A549 (cell line): ENCODE measurements around the gene PTPRN2. TPM values are rescaled to one million over a fixed set of nuclear protein-coding genes. Genes with fewer than 3 reads are reported as not detected.

Source experiments
- ATAC-seq, 2 experiments: fragments of 200-7000 bp in 1 of 2; fragments of >200 bp in 1 of 2; cut with Nextera tagmentation in 1 of 2; cut with Tn5 transposase in 1 of 2; 3 replicates each; pipeline versions ENCODE4 v1.8.0 to v1.9.1; 2018 to 2020; ENCODE audit warnings: mild to moderate bottlenecking in 1 of 2, moderate library complexity in 1 of 2
- CTCF ChIA-PET: fragments of 300-600 bp; sonication (Branson Sonifier 250); formaldehyde crosslinking; extraction: SDS; loops from one replicate; lab custom pipeline; 2021; ENCODE audit warnings: antibody characterized with exemption, inconsistent platforms; lab: Yijun Ruan, JAX
- POLR2A ChIA-PET: fragments of 350-600 bp; formaldehyde crosslinking; extraction: SDS; loops from one replicate; lab custom pipeline; 2021; ENCODE audit warnings: antibody characterized with exemption, inconsistent platforms; lab: Yijun Ruan, JAX
- DNase-seq, 2 experiments: peaks; one replicate each; pipeline versions ENCODE4 v3.0.0 to v3.0.0-alpha.2; 2011 to 2016; ENCODE audit warnings: low read depth in 1 of 2, low spot score in 1 of 2
- FAIRE-seq: peaks from 2 replicates; lab custom pipeline; 2011; peaks lifted over from hg19 to GRCh38; lab: Jason Lieb, UNC
- H3K27ac ChIP-seq, 2 experiments: fragments of >200 bp; sonication (Bioruptor Twin); formaldehyde crosslinking; 3 replicates each; pipeline ENCODE4 v1.5.1; 2016 to 2017
- H3K4me1 ChIP-seq: fragments of >200 bp; sonication (Bioruptor Twin); formaldehyde crosslinking; 3 replicates; pipeline ENCODE4 v1.6.1; 2016
- H3K4me2 ChIP-seq: fragments of >200 bp; sonication (Bioruptor Twin); formaldehyde crosslinking; 3 replicates; pipeline ENCODE4 v1.6.1; 2016
- H3K4me3 ChIP-seq: fragments of >200 bp; sonication (Bioruptor Twin); formaldehyde crosslinking; 3 replicates; pipeline ENCODE4 v1.5.1; 2016
- H3K9me3 ChIP-seq: fragments of >200 bp; sonication (Bioruptor Twin); formaldehyde crosslinking; 3 replicates; pipeline ENCODE4 v1.6.1; 2016
- CBX2 ChIP-seq: fragments of 200-600 bp; sonication (generic); IDR thresholded peaks from 2 replicates; pipeline ENCODE4 v1.6.1; 2016; ENCODE audit warnings: low read depth, mild to moderate bottlenecking, borderline replicate concordance
- CBX8 ChIP-seq: fragments of 200-600 bp; sonication (generic); IDR thresholded peaks from 2 replicates; pipeline ENCODE4 v1.6.1; 2016
- CEBPB ChIP-seq, 2 experiments: fragments of >200 bp in 1 of 2; sonication (Bioruptor Twin) in 1 of 2; formaldehyde crosslinking in 1 of 2; IDR thresholded peaks; 2 replicates each; pipeline ENCODE4 v1.6.1; 2012 to 2016
- CTCF ChIP-seq: fragments of >200 bp; sonication (Bioruptor Twin); formaldehyde crosslinking; IDR thresholded peaks from 3 replicates; pipeline ENCODE4 v1.5.1; 2016
- EP300 ChIP-seq, 2 experiments: fragments of >200 bp; sonication (Bioruptor Twin); formaldehyde crosslinking; IDR thresholded peaks; 2 replicates in 1 of 2; 3 replicates in 1 of 2; pipeline ENCODE4 v1.6.1; 2016 to 2017
- FOSB ChIP-seq: fragments of 250-450 bp; sonication (Bioruptor Pico); IDR thresholded peaks from 2 replicates; pipeline ENCODE4 v1.5.0; 2020; ENCODE audit warnings: mild to moderate bottlenecking, moderate library complexity
- HDAC2 ChIP-seq: fragments of 200-600 bp; sonication (generic); IDR thresholded peaks from 2 replicates; pipeline ENCODE4 v1.6.1; 2016
- HEYL ChIP-seq: fragments of 250-450 bp; sonication (Bioruptor Pico); IDR thresholded peaks from 2 replicates; pipeline ENCODE4 v1.8.0; 2021; ENCODE audit warnings: mild to moderate bottlenecking, moderate library complexity
- HOXB13 ChIP-seq: fragments of 250-450 bp; sonication (Bioruptor Pico); IDR thresholded peaks from 2 replicates; pipeline ENCODE4 v1.5.0; 2020; ENCODE audit warnings: low read depth, mild to moderate bottlenecking, moderate library complexity
- HOXB5 ChIP-seq: fragments of 250-450 bp; sonication (Bioruptor Pico); IDR thresholded peaks from 2 replicates; pipeline ENCODE4 v1.5.0; 2020; ENCODE audit warnings: mild to moderate bottlenecking, moderate library complexity
- JUNB ChIP-seq: fragments of >200 bp; sonication (Bioruptor Twin); formaldehyde crosslinking; IDR thresholded peaks from 2 replicates; pipeline ENCODE4 v1.6.1; 2016
- MAFK ChIP-seq: fragments of 450-650 bp; IDR thresholded peaks from 2 replicates; pipeline ENCODE4 v1.6.1; 2014; ENCODE audit not compliant: partially characterized antibody
- MAX ChIP-seq: IDR thresholded peaks from 2 replicates; pipeline ENCODE4 v1.6.1; 2012
- MYC ChIP-seq: IDR thresholded peaks from 2 replicates; pipeline ENCODE4 v1.6.1; 2012; ENCODE audit warnings: mild to moderate bottlenecking, inconsistent platforms, low read length, improper control_type of control experiment, borderline replicate concordance
- NFE2L2 ChIP-seq: fragments of 150-350 bp; conservative IDR thresholded peaks from 2 replicates; pipeline ENCODE4 v1.6.1; 2014; ENCODE audit warnings: low read length
- RAD21 ChIP-seq, 2 experiments: fragments of >200 bp in 1 of 2; sonication (Bioruptor Twin) in 1 of 2; formaldehyde crosslinking in 1 of 2; IDR thresholded peaks in 1 of 2; conservative IDR thresholded peaks in 1 of 2; 2 replicates in 1 of 2; 3 replicates in 1 of 2; pipeline ENCODE4 v1.6.1; 2012 to 2018; ENCODE audit warnings: inconsistent platforms in 1 of 2
- RCOR1 ChIP-seq: fragments of 150-350 bp; IDR thresholded peaks from 2 replicates; pipeline ENCODE4 v1.6.1; 2014; ENCODE audit warnings: antibody characterized with exemption, low read length, low read depth
- RFX5 ChIP-seq: fragments of 450-650 bp; IDR thresholded peaks from 2 replicates; pipeline ENCODE4 v1.7.1; 2014; ENCODE audit warnings: antibody characterized with exemption, mild to moderate bottlenecking, moderate library complexity
- RNF2 ChIP-seq: fragments of 200-600 bp; sonication (generic); IDR thresholded peaks from 2 replicates; pipeline ENCODE4 v1.6.1; 2016; ENCODE audit warnings: low read depth, mild to moderate bottlenecking, antibody characterized with exemption, moderate library complexity, borderline replicate concordance
- SMC3 ChIP-seq: fragments of >200 bp; sonication (Bioruptor Twin); formaldehyde crosslinking; IDR thresholded peaks from 3 replicates; pipeline ENCODE4 v1.6.1; 2018; ENCODE audit warnings: inconsistent platforms
- SREBF2 ChIP-seq: fragments of 450-650 bp; IDR thresholded peaks from 2 replicates; pipeline ENCODE4 v1.6.1; 2014; ENCODE audit warnings: mild to moderate bottlenecking, moderate library complexity
- ZC3H11A ChIP-seq: fragments of 450-650 bp; IDR thresholded peaks from 2 replicates; pipeline ENCODE4 v1.6.1; 2014; ENCODE audit warnings: antibody characterized with exemption, mild to moderate bottlenecking
- ZFP36 ChIP-seq: fragments of 450-650 bp; IDR thresholded peaks from 2 replicates; pipeline ENCODE4 v1.6.1; 2014; ENCODE audit warnings: borderline replicate concordance; ENCODE audit not compliant: partially characterized antibody
- ZSCAN20 ChIP-seq: fragments of 250-450 bp; sonication (Bioruptor Pico); IDR thresholded peaks from 2 replicates; pipeline ENCODE4 v1.8.0; 2022; ENCODE audit warnings: mild to moderate bottlenecking, moderate library complexity
- WGBS: methylation state at CpG from one replicate; pipeline ENCODE4 v1.1.6; 2017; ENCODE audit errors: missing lambda C conversion rate; 5-methylcytosine and 5-hydroxymethylcytosine counted together
- polyA plus RNA-seq, 4 experiments: library from polyadenylated mRNA; depleted of rRNA in 3 of 4; stranded (reverse); fragments of >200 nt; fragmentation: RNase III in 1 of 4; extraction: RNeasy Plus Mini Kit Qiagen cat#74134 plus additional on column Dnase treatment in 1 of 4; gene quantifications; 2 replicates in 3 of 4; 3 replicates in 1 of 4; pipeline ENCODE4 v1.2.3, GENCODE V29; 2011 to 2017
- TF ChIP-seq, protein P1 (sequence below): fragments of 450-650 bp; IDR thresholded peaks from 2 replicates; pipeline ENCODE4 v1.6.1; 2014; ENCODE audit warnings: antibody characterized with exemption
- TF ChIP-seq, protein P2 (sequence below): IDR thresholded peaks from 2 replicates; pipeline ENCODE4 v1.6.1; 2012

The PTPRN2 gene
- polyA plus RNA-seq, 2 of the 4 experiments (the other 2 are of a cell fraction), result 0.41 to 1.2 TPM

DNA sequence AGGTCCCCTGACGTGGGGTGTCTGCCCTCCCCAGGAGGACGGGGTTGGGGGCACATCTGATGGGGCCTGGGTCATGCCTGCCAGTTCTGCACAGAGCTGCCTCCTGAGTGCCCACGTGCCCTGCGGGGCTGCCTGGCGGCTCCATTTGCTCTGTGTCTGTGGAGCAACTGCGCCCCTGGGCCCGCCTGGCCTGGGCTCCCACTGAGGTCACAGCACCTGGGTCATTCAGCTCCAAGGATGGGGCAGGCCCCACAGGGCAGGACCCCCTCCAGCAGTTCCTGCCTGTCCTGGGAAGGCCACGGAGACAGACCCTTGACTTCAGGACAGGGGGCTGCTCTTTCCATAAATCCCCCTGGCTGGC is 590.6 kb downstream of the PTPRN2 start:
- Histone ChIP-seq H3K9me3 (no peaks in the 10 kb centered on the region), H3K4me1 (no peaks in the 10 kb centered on the region), H3K27ac (no peak overlapping the region), H3K4me2 (no peak overlapping the region), H3K4me3 (no peak overlapping the region)
- WGBS, result no CpG with 5 or more reads among the region's 8 CpGs
- ATAC-seq (no peak), DNase-seq (no peak), FAIRE-seq (no peak)
- POLR2A ChIA-PET, result no interaction called here
- CTCF ChIA-PET, result no interaction called here
- TF ChIP-seq CBX2, result no peak
- TF ChIP-seq MYC, result no peak
- no peak for TF ChIP-seq NFE2L2
- TF ChIP-seq HEYL, result no peak
- TF ChIP-seq, protein P1, sequence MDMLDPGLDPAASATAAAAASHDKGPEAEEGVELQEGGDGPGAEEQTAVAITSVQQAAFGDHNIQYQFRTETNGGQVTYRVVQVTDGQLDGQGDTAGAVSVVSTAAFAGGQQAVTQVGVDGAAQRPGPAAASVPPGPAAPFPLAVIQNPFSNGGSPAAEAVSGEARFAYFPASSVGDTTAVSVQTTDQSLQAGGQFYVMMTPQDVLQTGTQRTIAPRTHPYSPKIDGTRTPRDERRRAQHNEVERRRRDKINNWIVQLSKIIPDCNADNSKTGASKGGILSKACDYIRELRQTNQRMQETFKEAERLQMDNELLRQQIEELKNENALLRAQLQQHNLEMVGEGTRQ, result no peak
- no peak for TF ChIP-seq RCOR1
- no peak for TF ChIP-seq SREBF2
- no peak for TF ChIP-seq CTCF
- TF ChIP-seq EP300 (IDR thresholded peaks at IDR 0.05), result no peak
- TF ChIP-seq HOXB5 (CRISPR knock-in tag), result no peak
- no peak for TF ChIP-seq MAX
- TF ChIP-seq, protein P2, sequence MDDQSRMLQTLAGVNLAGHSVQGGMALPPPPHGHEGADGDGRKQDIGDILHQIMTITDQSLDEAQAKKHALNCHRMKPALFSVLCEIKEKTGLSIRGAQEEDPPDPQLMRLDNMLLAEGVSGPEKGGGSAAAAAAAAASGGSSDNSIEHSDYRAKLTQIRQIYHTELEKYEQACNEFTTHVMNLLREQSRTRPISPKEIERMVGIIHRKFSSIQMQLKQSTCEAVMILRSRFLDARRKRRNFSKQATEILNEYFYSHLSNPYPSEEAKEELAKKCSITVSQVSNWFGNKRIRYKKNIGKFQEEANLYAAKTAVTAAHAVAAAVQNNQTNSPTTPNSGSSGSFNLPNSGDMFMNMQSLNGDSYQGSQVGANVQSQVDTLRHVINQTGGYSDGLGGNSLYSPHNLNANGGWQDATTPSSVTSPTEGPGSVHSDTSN, result no peak
- no peak for TF ChIP-seq MAFK
- no peak for TF ChIP-seq CBX8
- TF ChIP-seq RNF2, result no peak
- no peak for TF ChIP-seq HDAC2
- TF ChIP-seq, all 56 proteins: peak for 0

DNA sequence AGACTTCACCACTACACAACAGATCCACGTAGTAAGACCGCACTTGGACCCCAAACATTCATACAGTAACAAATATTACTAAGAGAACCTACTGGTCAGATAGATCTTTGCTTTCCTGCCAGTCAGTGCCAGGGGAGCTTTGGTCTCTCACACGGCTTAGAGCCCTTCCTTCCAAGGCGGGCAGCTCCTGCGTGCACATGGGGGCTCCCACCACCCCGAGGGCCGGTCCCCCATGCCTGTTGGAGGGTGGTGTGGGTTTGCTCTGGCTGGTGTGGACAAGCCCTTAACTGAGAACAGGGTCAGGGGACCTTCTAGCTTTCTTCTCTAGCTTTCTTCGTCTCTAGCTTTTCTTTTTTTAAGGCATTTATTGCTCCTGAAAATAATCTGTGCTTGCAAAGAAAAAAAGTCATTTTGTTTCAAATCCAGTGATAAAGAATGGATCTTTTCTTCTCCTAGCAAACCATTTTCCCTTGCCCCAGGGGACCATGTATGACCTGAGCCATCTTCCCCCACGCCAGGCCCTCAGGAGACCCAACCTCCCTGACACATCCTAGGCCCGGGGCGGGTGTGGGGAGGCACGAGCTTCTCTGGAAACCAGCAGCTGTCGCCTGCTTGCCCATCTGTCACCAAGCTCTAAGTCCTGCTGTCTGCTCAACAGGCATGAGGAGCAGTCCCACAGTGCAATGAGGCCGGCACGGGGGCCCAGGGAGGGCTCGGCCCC is 591.1 kb downstream of the PTPRN2 start:
- no peaks in the 10 kb centered on the region for H3K4me1 ChIP-seq
- no peak overlapping the region for H3K4me3 ChIP-seq
- no peaks in the 10 kb centered on the region for H3K9me3 ChIP-seq
- 51% methylated on average over 12 of the region's 16 CpGs for WGBS
- no peak overlapping the region for H3K27ac ChIP-seq
- TF ChIP-seq ZSCAN20 (CRISPR knock-in tag), result no peak
- TF ChIP-seq RAD21 (conservative IDR thresholded peaks at IDR 0.05 in 1 of 2, IDR thresholded peaks at IDR 0.05 in 1 of 2), result no peak
- TF ChIP-seq SMC3, result no peak
- no peak for TF ChIP-seq ZFP36
- TF ChIP-seq, protein P2, result no peak
- TF ChIP-seq CEBPB (IDR thresholded peaks at IDR 0.05), result no peak
- no peak for TF ChIP-seq HOXB13
- TF ChIP-seq FOSB (CRISPR knock-in tag), result no peak
- no peak for TF ChIP-seq CBX2
- TF ChIP-seq JUNB, result no peak
- TF ChIP-seq ZC3H11A, result no peak
- TF ChIP-seq RFX5, result no peak
- ChIA-PET CTCF (no interaction called here), POLR2A (no interaction called here)
- H3K4me2 ChIP-seq, result no peak overlapping the region
- ATAC-seq (no peak), FAIRE-seq (no peak), DNase-seq (no peak)
